Neural cell (in vitro differentiated cells): ENCODE results near the gene MAGEB3. TPM values are rescaled to one million over a fixed set of nuclear protein-coding genes. Genes with fewer than 3 reads are reported as not detected.
"Not testable (repeated sequence)": the region's sequence is repeated elsewhere in the genome, so short reads cannot be mapped to it uniquely, and the experiment has no call there.

Source experiments
- H2AFZ ChIP-seq: fragments of 200-600, 300-800 bp; sonication (generic), shearing (Covaris generic); 2 replicates; pipeline ENCODE4 v1.6.0; 2014; ENCODE audit warnings: low read depth, mild to moderate bottlenecking, antibody characterized with exemption, low read length, moderate library complexity
- H3F3A ChIP-seq: fragments of 200-600 bp; shearing (Covaris generic); 2 replicates; pipeline ENCODE4 v1.6.1; 2016; ENCODE audit warnings: mild to moderate bottlenecking, moderate library complexity, mixed read lengths, antibody characterized with exemption, low read length; ENCODE audit not compliant: insufficient read depth, poor library complexity, severe bottlenecking
- H3K27ac ChIP-seq: fragments of 200-600, 300-800 bp; sonication (generic), shearing (Covaris generic); 2 replicates; pipeline ENCODE4 v1.5.1; 2014; ENCODE audit warnings: mild to moderate bottlenecking, low read length, moderate library complexity
- H3K27me3 ChIP-seq: fragments of 300-800, 200-600 bp; sonication (generic), shearing (Covaris generic); 2 replicates; pipeline ENCODE4 v1.6.0; 2014; ENCODE audit warnings: mild to moderate bottlenecking, low read depth, low read length, moderate library complexity; ENCODE audit not compliant: insufficient read depth
- H3K36me3 ChIP-seq: fragments of 300-800, 200-600 bp; sonication (generic), shearing (Covaris generic); 2 replicates; pipeline ENCODE4 v1.5.1; 2014; ENCODE audit warnings: mild to moderate bottlenecking, antibody characterized with exemption, low read length, moderate library complexity; ENCODE audit not compliant: insufficient read depth
- H3K4me2 ChIP-seq: fragments of 300-800, 200-600 bp; sonication (generic), shearing (Covaris generic); 2 replicates; pipeline ENCODE4 v1.6.0; 2014; ENCODE audit warnings: mild to moderate bottlenecking, low read length
- H3K4me3 ChIP-seq: fragments of 300-800, 200-600 bp; sonication (generic), shearing (Covaris generic); 2 replicates; pipeline ENCODE4 v1.5.1; 2014; ENCODE audit warnings: mild to moderate bottlenecking, low read length, moderate library complexity
- H3K79me2 ChIP-seq: fragments of 200-600 bp; shearing (Covaris generic); replicated peaks from 2 replicates; pipeline ENCODE4 v1.6.0; 2014; ENCODE audit warnings: mild to moderate bottlenecking, low read length, moderate library complexity; ENCODE audit not compliant: insufficient read depth
- H3K9ac ChIP-seq: fragments of 300-800, 200-600 bp; sonication (generic), shearing (Covaris generic); 2 replicates; pipeline ENCODE4 v1.6.1; 2016; ENCODE audit warnings: mild to moderate bottlenecking, low read length, mixed read lengths
- H3K9me2 ChIP-seq: fragments of 200-600 bp; shearing (Covaris generic); 2 replicates; pipeline ENCODE4 v1.6.1; 2016; ENCODE audit warnings: mild to moderate bottlenecking, low read length, mixed read lengths; ENCODE audit not compliant: insufficient read depth
- H3K9me3 ChIP-seq: fragments of 200-600, 300-800 bp; sonication (generic), shearing (Covaris generic); 2 replicates; pipeline ENCODE4 v1.6.1; 2016; ENCODE audit warnings: mild to moderate bottlenecking, mixed run types, low read length, moderate library complexity, mixed read lengths
- H4K20me1 ChIP-seq: fragments of 200-600 bp; shearing (Covaris generic); 2 replicates; pipeline ENCODE4 v1.6.1; 2016; ENCODE audit warnings: mild to moderate bottlenecking, mixed run types; ENCODE audit not compliant: insufficient read depth
- EP300 ChIP-seq: fragments of 450-650 bp; conservative IDR thresholded peaks from 2 replicates; pipeline ENCODE4 v1.6.1; 2014; ENCODE audit warnings: antibody characterized with exemption, mild to moderate bottlenecking, moderate library complexity; ENCODE audit not compliant: poor library complexity, severe bottlenecking
- EZH2 ChIP-seq: fragments of 200-600, 300-800 bp; shearing (Covaris generic), sonication (generic); IDR thresholded peaks from 2 replicates; pipeline ENCODE4 v1.6.1; 2014; ENCODE audit warnings: antibody characterized with exemption, low read length, borderline replicate concordance, mild to moderate bottlenecking; ENCODE audit not compliant: insufficient read depth, poor library complexity, severe bottlenecking
- MXI1 ChIP-seq: fragments of 450-650 bp; conservative IDR thresholded peaks from 2 replicates; pipeline ENCODE4 v1.6.1; 2014; ENCODE audit warnings: antibody characterized with exemption, mild to moderate bottlenecking; ENCODE audit not compliant: poor library complexity, severe bottlenecking
- POLR2AphosphoS5 ChIP-seq: IDR thresholded peaks from 2 replicates; pipeline ENCODE4 v1.6.1; 2012
- RAD21 ChIP-seq: fragments of 450-650 bp; conservative IDR thresholded peaks from 2 replicates; pipeline ENCODE4 v1.6.1; 2014; ENCODE audit warnings: antibody characterized with exemption, mild to moderate bottlenecking, moderate library complexity
- REST ChIP-seq: IDR thresholded peaks from 2 replicates; pipeline ENCODE4 v1.6.1; 2012; ENCODE audit warnings: borderline replicate concordance
- SMC3 ChIP-seq: fragments of 450-650 bp; conservative IDR thresholded peaks from 2 replicates; pipeline ENCODE4 v1.6.1; 2014; ENCODE audit warnings: antibody characterized with exemption, mild to moderate bottlenecking, moderate library complexity; ENCODE audit not compliant: poor library complexity
- TAF1 ChIP-seq: IDR thresholded peaks from 2 replicates; pipeline ENCODE4 v1.6.1; 2012; ENCODE audit warnings: low read depth
- polyA plus RNA-seq: library from polyadenylated mRNA; depleted of rRNA; stranded (reverse); fragments of >200 nt; gene quantifications from 2 replicates; pipeline ENCODE4 v1.2.3, GENCODE V29; 2014
- TF ChIP-seq, protein P1 (sequence below): fragments of 450-650 bp; IDR thresholded peaks from 2 replicates; pipeline ENCODE4 v1.5.1; 2014; ENCODE audit warnings: antibody characterized with exemption, mild to moderate bottlenecking, moderate library complexity; ENCODE audit not compliant: poor library complexity, severe bottlenecking

The MAGEB3 gene
- polyA plus RNA-seq, 1 donor from 2014 or later: not detected

GRCh38 chrX:30183554-30183953 lies 46.9 kb upstream of the MAGEB3 start:
- no peaks in the 10 kb centered on the region for H3K27me3 ChIP-seq
- H2AFZ ChIP-seq: no peak overlapping the region
- H3K9me2 ChIP-seq: no peaks in the 10 kb centered on the region
- H4K20me1 ChIP-seq: no peaks in the 10 kb centered on the region
- no peak overlapping the region for H3K27ac ChIP-seq
- TF ChIP-seq TAF1 (no peak), MXI1 (no peak), SMC3 (no peak), POLR2AphosphoS5 (no peak), RAD21 (no peak), EZH2 (no peak), REST (no peak), EP300 (no peak)
- TF ChIP-seq, protein P1, sequence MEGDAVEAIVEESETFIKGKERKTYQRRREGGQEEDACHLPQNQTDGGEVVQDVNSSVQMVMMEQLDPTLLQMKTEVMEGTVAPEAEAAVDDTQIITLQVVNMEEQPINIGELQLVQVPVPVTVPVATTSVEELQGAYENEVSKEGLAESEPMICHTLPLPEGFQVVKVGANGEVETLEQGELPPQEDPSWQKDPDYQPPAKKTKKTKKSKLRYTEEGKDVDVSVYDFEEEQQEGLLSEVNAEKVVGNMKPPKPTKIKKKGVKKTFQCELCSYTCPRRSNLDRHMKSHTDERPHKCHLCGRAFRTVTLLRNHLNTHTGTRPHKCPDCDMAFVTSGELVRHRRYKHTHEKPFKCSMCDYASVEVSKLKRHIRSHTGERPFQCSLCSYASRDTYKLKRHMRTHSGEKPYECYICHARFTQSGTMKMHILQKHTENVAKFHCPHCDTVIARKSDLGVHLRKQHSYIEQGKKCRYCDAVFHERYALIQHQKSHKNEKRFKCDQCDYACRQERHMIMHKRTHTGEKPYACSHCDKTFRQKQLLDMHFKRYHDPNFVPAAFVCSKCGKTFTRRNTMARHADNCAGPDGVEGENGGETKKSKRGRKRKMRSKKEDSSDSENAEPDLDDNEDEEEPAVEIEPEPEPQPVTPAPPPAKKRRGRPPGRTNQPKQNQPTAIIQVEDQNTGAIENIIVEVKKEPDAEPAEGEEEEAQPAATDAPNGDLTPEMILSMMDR: no peak
- no peaks in the 10 kb centered on the region for H3K36me3 ChIP-seq
- H3K4me2 ChIP-seq: no peak overlapping the region
- H3F3A ChIP-seq: no peaks in the 10 kb centered on the region
- H3K9ac ChIP-seq: no peak overlapping the region
- no peaks in the 10 kb centered on the region for H3K79me2 ChIP-seq
- H3K9me3 ChIP-seq: no peaks in the 10 kb centered on the region
- H3K4me3 ChIP-seq: no peak overlapping the region

GRCh38 chrX:30190426-30190825 lies 40.0 kb upstream of the MAGEB3 start:
- no peaks in the 10 kb centered on the region for H3K79me2 ChIP-seq
- H3K9ac ChIP-seq: no peak overlapping the region
- H3K27me3 ChIP-seq: no peaks in the 10 kb centered on the region
- no peak for TF ChIP-seq SMC3
- no peak for TF ChIP-seq EZH2
- TF ChIP-seq TAF1: no peak
- no peak for TF ChIP-seq RAD21
- TF ChIP-seq MXI1: no peak
- no peak for TF ChIP-seq EP300
- TF ChIP-seq, protein P1: no peak
- TF ChIP-seq REST: no peak
- no peak for TF ChIP-seq POLR2AphosphoS5
- H3K36me3 ChIP-seq: no peaks in the 10 kb centered on the region
- H4K20me1 ChIP-seq: no peaks in the 10 kb centered on the region
- no peak overlapping the region for H2AFZ ChIP-seq
- no peaks in the 10 kb centered on the region for H3F3A ChIP-seq
- no peaks in the 10 kb centered on the region for H3K9me2 ChIP-seq
- no peak overlapping the region for H3K4me2 ChIP-seq
- no peaks in the 10 kb centered on the region for H3K9me3 ChIP-seq
- H3K4me3 ChIP-seq: no peak overlapping the region
- H3K27ac ChIP-seq: no peak overlapping the region

DNA sequence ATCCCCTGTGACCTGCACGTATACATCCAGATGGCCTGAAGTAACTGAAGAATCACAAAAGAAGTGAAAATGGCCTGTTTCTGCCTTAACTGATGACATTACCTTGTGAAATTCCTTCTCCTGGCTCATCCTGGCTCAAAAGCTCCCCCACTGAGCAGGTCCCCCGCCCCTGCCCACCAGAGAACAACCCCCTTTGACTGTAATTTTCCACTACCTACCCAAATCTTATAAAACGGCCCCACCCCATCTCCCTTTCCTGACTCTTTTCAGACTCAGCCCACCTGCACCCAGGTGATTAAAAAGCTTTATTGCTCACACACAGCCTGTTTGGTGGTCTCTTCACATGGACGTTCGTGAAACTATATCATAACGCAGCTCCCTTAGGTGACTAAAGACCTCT lies 36.5 kb upstream of the MAGEB3 start:
- not testable (repeated sequence) for H2AFZ ChIP-seq, H3K4me3 ChIP-seq, H3K9ac ChIP-seq, H3K79me2 ChIP-seq, H3K27ac ChIP-seq, H3F3A ChIP-seq, H3K9me3 ChIP-seq, H3K4me2 ChIP-seq, H3K27me3 ChIP-seq, H4K20me1 ChIP-seq, H3K9me2 ChIP-seq, H3K36me3 ChIP-seq
